SU-DHL-6 (cell line): ENCODE data around the gene SOX14.

Source experiments
- H2AFZ ChIP-seq: fragments of 200-600 bp; sonication (generic); 2 replicates; pipeline ENCODE4 v1.6.1; 2014; ENCODE audit warnings: low read depth, mild to moderate bottlenecking, moderate library complexity, mixed read lengths, antibody characterized with exemption, low read length; ENCODE audit not compliant: severe bottlenecking
- H3F3A ChIP-seq: fragments of 200-600 bp; shearing (Covaris generic); 2 replicates; pipeline ENCODE4 v1.6.0; 2016; ENCODE audit warnings: antibody characterized with exemption, mild to moderate bottlenecking; ENCODE audit not compliant: insufficient read depth
- H3K27ac ChIP-seq: fragments of 200-600 bp; sonication (generic); 2 replicates; pipeline ENCODE4 v1.5.1; 2016; ENCODE audit warnings: low read depth, mild to moderate bottlenecking, low read length, moderate library complexity, mixed read lengths
- H3K27me3 ChIP-seq: fragments of 200-600 bp; sonication (generic), shearing (Covaris generic); 2 replicates; pipeline ENCODE4 v1.6.0; 2014; ENCODE audit warnings: mild to moderate bottlenecking, low read length
- H3K36me3 ChIP-seq: fragments of 200-600 bp; sonication (generic); 2 replicates; pipeline ENCODE4 v1.6.1; 2014; ENCODE audit warnings: mild to moderate bottlenecking, low read length, mixed read lengths
- H3K4me2 ChIP-seq: fragments of 300-600, 200-600 bp; shearing (Covaris generic), sonication (generic); 2 replicates; pipeline ENCODE4 v1.6.0; 2014; ENCODE audit warnings: low read length, low read depth, mild to moderate bottlenecking; ENCODE audit not compliant: poor library complexity, severe bottlenecking
- H3K4me3 ChIP-seq: fragments of 200-600 bp; sonication (generic); 2 replicates; pipeline ENCODE4 v1.5.1; 2014; ENCODE audit warnings: antibody characterized with exemption, low read length, mild to moderate bottlenecking, mixed read lengths; ENCODE audit not compliant: insufficient read depth, poor library complexity, severe bottlenecking
- H3K79me2 ChIP-seq: fragments of 200-600 bp; sonication (generic); 2 replicates; pipeline ENCODE4 v1.6.1; 2014; ENCODE audit warnings: mild to moderate bottlenecking, low read length, moderate library complexity; ENCODE audit not compliant: insufficient read depth
- H3K9ac ChIP-seq: fragments of 200-600 bp; sonication (generic); 2 replicates; pipeline ENCODE4 v1.7.0; 2014; ENCODE audit warnings: mild to moderate bottlenecking, low read length
- H3K9me2 ChIP-seq: fragments of 200-600 bp; sonication (generic); replicated peaks from 2 replicates; pipeline ENCODE4 v1.6.1; 2014; ENCODE audit warnings: low read length; ENCODE audit not compliant: insufficient read depth
- H3K9me3 ChIP-seq: fragments of 200-600 bp; sonication (generic); 2 replicates; pipeline ENCODE4 v1.6.1; 2014; ENCODE audit warnings: low read length, mixed read lengths; ENCODE audit not compliant: insufficient read depth
- H4K20me1 ChIP-seq: fragments of 200-600 bp; sonication (generic); 2 replicates; pipeline ENCODE4 v1.6.1; 2014; ENCODE audit warnings: low read depth, mild to moderate bottlenecking, antibody characterized with exemption, low read length, moderate library complexity, mixed read lengths
- CTCF ChIP-seq: fragments of 200-600 bp; sonication (generic); IDR thresholded peaks from one replicate; pipeline ENCODE4 v1.5.1; 2017; ENCODE audit warnings: antibody characterized with exemption, mild to moderate bottlenecking, low read length, moderate library complexity; ENCODE audit not compliant: insufficient read depth, poor library complexity, severe bottlenecking
- EZH2phosphoT487 ChIP-seq: fragments of 200-600 bp; sonication (generic), shearing (Covaris generic); conservative IDR thresholded peaks from 2 replicates; pipeline ENCODE4 v1.6.1; 2018; ENCODE audit warnings: mild to moderate bottlenecking, antibody characterized with exemption, low read length, moderate library complexity, mixed read lengths

Gene SOX14

GRCh38 chr3:137796993-137797392, 32.9 kb downstream of the SOX14 start:
- Histone ChIP-seq H3K9me2 (no peaks in the 10 kb centered on the region), H3K4me3 (no peak overlapping the region), H3K27ac (no peak overlapping the region), H3K9ac (no peak overlapping the region), H3K79me2 (no peaks in the 10 kb centered on the region), H3K4me2 (no peak overlapping the region), H2AFZ (no peak overlapping the region), H3F3A (no peaks in the 10 kb centered on the region), H3K9me3 (no peaks in the 10 kb centered on the region), H3K36me3 (no peaks in the 10 kb centered on the region), H4K20me1 (no peaks in the 10 kb centered on the region), H3K27me3 (no peaks in the 10 kb centered on the region)
- TF ChIP-seq CTCF: no peak
- TF ChIP-seq EZH2phosphoT487: no peak

DNA sequence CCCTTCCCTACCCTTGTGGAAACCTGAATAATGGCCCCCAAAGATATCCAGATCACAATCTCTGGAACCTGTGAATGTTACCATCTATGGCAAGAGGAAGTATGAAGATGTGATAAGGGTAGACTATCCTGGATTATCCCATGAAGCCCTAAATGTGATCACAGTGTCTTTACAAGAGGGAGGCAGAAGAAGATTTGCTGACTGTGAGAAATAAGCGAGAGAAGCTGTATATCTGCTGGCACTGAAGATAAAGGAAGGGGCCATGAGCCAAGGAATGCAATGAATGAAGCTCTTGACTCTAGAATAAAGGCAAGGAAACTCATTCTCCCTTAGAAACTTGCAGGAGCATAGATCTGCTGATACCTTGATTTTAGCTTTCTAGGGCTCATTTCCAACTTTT, 39.1 kb downstream of the SOX14 start:
- Histone ChIP-seq H3K4me3 (no peak overlapping the region), H2AFZ (no peak overlapping the region), H3K27me3 (no peaks in the 10 kb centered on the region), H3K9me2 (no peaks in the 10 kb centered on the region), H3F3A (no peaks in the 10 kb centered on the region), H4K20me1 (no peaks in the 10 kb centered on the region), H3K36me3 (no peaks in the 10 kb centered on the region), H3K79me2 (no peaks in the 10 kb centered on the region), H3K27ac (no peak overlapping the region), H3K9ac (no peak overlapping the region), H3K9me3 (no peaks in the 10 kb centered on the region), H3K4me2 (no peak overlapping the region)
- no peak for TF ChIP-seq CTCF
- TF ChIP-seq EZH2phosphoT487: no peak

GRCh38 chr3:137807998-137808397, 43.9 kb downstream of the SOX14 start:
- no peaks in the 10 kb centered on the region for H3K9me3 ChIP-seq
- H4K20me1 ChIP-seq: no peaks in the 10 kb centered on the region
- H3K79me2 ChIP-seq: no peaks in the 10 kb centered on the region
- H3K4me2 ChIP-seq: no peak overlapping the region
- H3F3A ChIP-seq: no peaks in the 10 kb centered on the region
- no peak overlapping the region for H3K27ac ChIP-seq
- H3K4me3 ChIP-seq: no peak overlapping the region
- H3K9me2 ChIP-seq: no peaks in the 10 kb centered on the region
- H3K9ac ChIP-seq: no peak overlapping the region
- no peak overlapping the region for H2AFZ ChIP-seq
- TF ChIP-seq CTCF (no peak), EZH2phosphoT487 (no peak)
- no peaks in the 10 kb centered on the region for H3K27me3 ChIP-seq
- no peaks in the 10 kb centered on the region for H3K36me3 ChIP-seq

DNA sequence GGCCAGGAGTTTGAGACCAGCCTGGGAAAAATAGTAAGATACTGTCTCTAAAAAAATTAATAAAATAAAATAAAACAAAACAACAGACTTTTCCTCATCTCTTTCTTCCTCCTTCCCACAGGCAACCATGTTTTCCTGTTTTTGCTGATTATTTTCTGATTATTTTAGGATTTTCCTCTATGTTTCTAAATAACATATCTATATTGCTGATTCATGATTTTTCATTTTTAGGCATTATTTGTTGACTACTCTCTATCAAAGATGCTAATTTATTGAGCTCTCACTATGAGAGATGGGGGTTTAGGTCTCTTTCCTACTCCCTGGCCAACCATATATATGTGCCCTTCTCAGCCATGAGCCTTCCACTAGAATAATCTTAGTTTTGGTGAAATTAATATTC, 45.4 kb downstream of the SOX14 start:
- Histone ChIP-seq H3K9me2 (no peaks in the 10 kb centered on the region), H3K4me3 (no peak overlapping the region), H3K9ac (no peak overlapping the region), H2AFZ (no peak overlapping the region), H3K27ac (no peak overlapping the region), H3K27me3 (no peaks in the 10 kb centered on the region), H3K9me3 (no peaks in the 10 kb centered on the region), H3K79me2 (no peaks in the 10 kb centered on the region), H3F3A (no peaks in the 10 kb centered on the region), H4K20me1 (no peaks in the 10 kb centered on the region), H3K36me3 (no peaks in the 10 kb centered on the region), H3K4me2 (no peak overlapping the region)
- TF ChIP-seq CTCF (no peak), EZH2phosphoT487 (no peak)
